Activated naive CD4-positive, alpha-beta T cell treated with anti-CD3 and anti-CD28 coated beads, Interleukin-2, amount 50 U/mL, for 72 hours (primary cell): Measurements from ENCODE around the gene SLIT3. TPM values are rescaled to one million over a fixed set of nuclear protein-coding genes. Genes with fewer than 3 reads are reported as not detected.

Experiments
- ATAC-seq, 2 donors: fragments of 150-1000 bp; cut with Tn5 transposase; 2 replicates each; pipeline ENCODE4 v1.10.0; 2021; ENCODE audit warnings: mild to moderate bottlenecking in 2 of 2, moderate library complexity in 2 of 2
- DNase-seq, 2 donors: peaks; one replicate each; pipeline ENCODE4 v3.0.0; 2021 to 2022; ENCODE audit warnings: low spot score in 2 of 2
- H3K27ac Mint-ChIP-seq, 2 donors: one replicate each; pipeline ENCODE4 v1.8.0; 2022; ENCODE audit warnings: mild to moderate bottlenecking in 2 of 2, mixed read lengths in 2 of 2
- H3K36me3 Mint-ChIP-seq, 2 donors: one replicate each; pipeline ENCODE4 v1.8.0; 2022; ENCODE audit warnings: mixed read lengths in 2 of 2
- H3K9me3 Mint-ChIP-seq, 2 donors: one replicate each; pipeline ENCODE4 v1.8.0; 2022; ENCODE audit warnings: mixed read lengths in 2 of 2
- total RNA-seq, 2 donors: library from RNA; stranded (reverse); gene quantifications; one replicate each; pipeline ENCODE4 v1.2.3, GENCODE V29; 2022

SLIT3 gene
- total RNA-seq, 2 donors from 2014 or later = 1.9 to 2.0 TPM

- Mint-ChIP-seq H3K9me3 (no peaks in the 10 kb centered on the region), H3K36me3 (no peaks in the 10 kb centered on the region), H3K27ac (no peak overlapping the region)
- ATAC-seq (no peak), DNase-seq (no peak)
Observed at GRCh38 chr5:169048181-169049125, 252.5 kb downstream of the SLIT3 start.

GRCh38 chr5:169044962-169045361, 256.0 kb downstream of the SLIT3 start:
- H3K9me3 Mint-ChIP-seq = no peaks in the 10 kb centered on the region
- DNase-seq (no peak), ATAC-seq (no peak)
- H3K27ac Mint-ChIP-seq = no peak overlapping the region
- H3K36me3 Mint-ChIP-seq = no peaks in the 10 kb centered on the region

- Mint-ChIP-seq H3K36me3 (no peaks in the 10 kb centered on the region), H3K27ac (no peak overlapping the region), H3K9me3 (no peaks in the 10 kb centered on the region)
- ATAC-seq = no peak
- no peak for DNase-seq
Observed at GRCh38 chr5:169041180-169041579, 259.8 kb downstream of the SLIT3 start.

GRCh38 chr5:169039592-169039991, 261.3 kb downstream of the SLIT3 start:
- ATAC-seq (no peak), DNase-seq (no peak)
- Mint-ChIP-seq H3K36me3 (no peaks in the 10 kb centered on the region), H3K27ac (no peak overlapping the region), H3K9me3 (no peaks in the 10 kb centered on the region)

- Mint-ChIP-seq H3K9me3 (peaks cover 0 to 3% of the 10 kb centered on the region in 2 donors), H3K27ac (no peak overlapping the region)
- DNase-seq = no peak
Observed at GRCh38 chr5:169037466-169037865, 263.5 kb downstream of the SLIT3 start.

DNA sequence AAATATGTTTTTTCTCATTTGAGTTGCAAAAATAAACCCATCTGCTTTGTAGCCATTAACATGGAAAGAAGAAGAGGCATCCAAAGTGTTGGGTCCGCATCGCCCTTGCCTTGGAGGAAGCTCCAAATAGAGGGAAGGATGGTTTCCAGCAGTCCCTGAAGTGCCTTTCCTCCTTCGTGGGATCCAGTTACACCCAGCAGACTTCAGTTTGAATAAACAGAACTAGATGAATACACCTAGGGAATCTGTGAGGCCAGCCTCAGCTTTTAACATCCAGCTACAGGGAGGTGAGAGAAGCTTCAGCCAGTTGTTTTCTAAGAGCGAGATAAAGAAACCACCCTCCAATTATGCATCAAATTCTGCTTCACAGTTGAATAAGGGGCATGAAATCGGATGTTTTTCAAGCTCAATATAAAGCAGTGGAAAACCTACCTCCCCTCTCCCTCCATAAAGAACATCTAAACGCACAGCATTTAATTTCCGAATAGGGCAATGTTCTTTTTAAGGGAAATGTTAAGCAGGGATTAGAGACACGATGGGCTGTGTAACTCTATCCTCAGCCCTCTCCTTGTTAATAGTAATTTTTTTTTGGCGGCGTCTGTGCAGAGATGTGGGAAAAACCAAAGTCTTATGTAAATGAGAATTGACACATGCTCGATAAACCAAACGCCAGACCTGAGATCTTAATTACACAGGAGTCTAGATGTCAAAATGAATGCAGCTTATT, 264.7 kb downstream of the SLIT3 start:
- ATAC-seq (no peak), DNase-seq (no peak)

More at GRCh38 chr5:169037466-169037865, 263.5 kb downstream of the SLIT3 start:
- no peaks in the 10 kb centered on the region for H3K36me3 Mint-ChIP-seq
- no peak for ATAC-seq

GRCh38 chr5:169029661-169030274, 271.2 kb downstream of the SLIT3 start:
- DNase-seq = no peak
- peaks cover 0 to 3% of the 10 kb centered on the region in 2 donors for H3K9me3 Mint-ChIP-seq
- no peak for ATAC-seq
- H3K36me3 Mint-ChIP-seq = no peaks in the 10 kb centered on the region
- H3K27ac Mint-ChIP-seq = no peak overlapping the region

More for the DNA sequence above, 264.7 kb downstream of the SLIT3 start:
- no peak overlapping the region for H3K27ac Mint-ChIP-seq
- peaks cover 0 to 3% of the 10 kb centered on the region in 2 donors for H3K9me3 Mint-ChIP-seq
- H3K36me3 Mint-ChIP-seq = no peaks in the 10 kb centered on the region

DNA sequence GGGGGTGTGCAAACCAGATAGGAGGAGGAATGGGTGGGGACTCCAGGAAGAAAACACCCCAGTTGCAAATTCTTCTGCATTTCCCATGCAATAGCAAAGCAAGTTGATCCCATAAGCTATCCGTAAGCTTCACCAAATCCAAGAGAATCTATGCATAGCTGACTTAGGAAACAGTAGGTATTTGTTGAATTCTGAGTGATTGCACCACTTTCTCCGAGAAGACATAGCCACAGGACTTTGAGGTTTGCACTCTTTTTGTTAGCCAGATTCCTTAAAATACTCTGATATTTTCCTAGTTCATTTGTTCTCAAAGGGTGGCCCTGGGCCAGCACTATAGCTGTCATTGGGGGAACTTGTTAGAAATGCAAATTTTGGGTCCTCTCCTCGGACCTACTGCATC, 271.9 kb downstream of the SLIT3 start:
- H3K36me3 Mint-ChIP-seq = no peaks in the 10 kb centered on the region
- no peak overlapping the region for H3K27ac Mint-ChIP-seq
- ATAC-seq = no peak
- DNase-seq = no peak
- peaks cover 0 to 3% of the 10 kb centered on the region in 2 donors for H3K9me3 Mint-ChIP-seq

DNA sequence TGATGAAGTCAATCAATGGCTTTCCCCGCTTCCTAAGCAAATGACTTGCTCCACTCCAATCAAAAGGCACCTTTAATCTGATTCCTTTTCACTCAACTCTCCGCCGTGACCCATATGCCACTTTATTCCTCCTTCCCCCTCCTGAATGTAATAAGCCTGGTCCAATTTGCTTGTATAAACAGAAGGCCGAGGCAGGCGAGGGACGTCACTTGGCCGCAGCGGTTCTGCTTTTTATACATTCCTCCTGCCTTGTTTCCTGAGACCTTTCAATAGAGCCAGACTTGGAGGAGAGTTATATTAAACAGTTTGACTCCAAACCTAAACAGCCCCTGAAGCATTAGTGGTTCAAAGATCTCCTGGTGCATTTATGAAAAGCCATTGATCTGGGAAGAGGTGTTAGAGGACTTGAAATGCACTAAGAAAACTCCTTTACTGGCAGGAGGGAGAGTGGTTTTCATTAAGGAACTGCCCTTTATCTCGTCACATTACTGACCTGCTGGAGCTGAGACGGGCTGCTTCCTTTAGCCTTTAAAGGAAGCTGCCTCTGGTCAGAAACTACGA, 273.4 kb downstream of the SLIT3 start:
- H3K36me3 Mint-ChIP-seq = no peaks in the 10 kb centered on the region
- ATAC-seq = no peak

DNA sequence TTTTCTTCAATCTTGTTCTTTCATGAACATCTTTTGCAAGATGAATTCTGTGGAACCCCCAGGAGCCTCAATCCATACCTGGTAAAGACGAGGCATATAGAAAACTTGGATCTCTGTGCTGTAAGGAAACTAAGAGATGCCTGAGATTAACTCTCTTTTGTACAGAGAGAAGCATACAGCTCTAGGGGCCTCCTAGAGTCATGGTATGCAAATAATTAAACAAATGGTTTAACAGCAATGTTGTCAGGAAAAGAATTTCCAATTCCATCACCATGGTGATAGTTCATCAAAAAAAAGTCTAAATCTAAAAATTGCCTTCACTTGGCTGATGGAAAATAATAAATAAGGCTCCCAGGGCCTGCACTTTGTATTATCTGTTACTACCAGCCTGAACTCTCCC, 275.4 kb downstream of the SLIT3 start:
- ATAC-seq = no peak
- DNase-seq = no peak
- no peaks in the 10 kb centered on the region for H3K9me3 Mint-ChIP-seq
- no peaks in the 10 kb centered on the region for H3K36me3 Mint-ChIP-seq
- H3K27ac Mint-ChIP-seq = no peak overlapping the region

More for the DNA sequence above, 273.4 kb downstream of the SLIT3 start:
- no peaks in the 10 kb centered on the region for H3K9me3 Mint-ChIP-seq
- DNase-seq = no peak
- H3K27ac Mint-ChIP-seq = no peak overlapping the region

DNA sequence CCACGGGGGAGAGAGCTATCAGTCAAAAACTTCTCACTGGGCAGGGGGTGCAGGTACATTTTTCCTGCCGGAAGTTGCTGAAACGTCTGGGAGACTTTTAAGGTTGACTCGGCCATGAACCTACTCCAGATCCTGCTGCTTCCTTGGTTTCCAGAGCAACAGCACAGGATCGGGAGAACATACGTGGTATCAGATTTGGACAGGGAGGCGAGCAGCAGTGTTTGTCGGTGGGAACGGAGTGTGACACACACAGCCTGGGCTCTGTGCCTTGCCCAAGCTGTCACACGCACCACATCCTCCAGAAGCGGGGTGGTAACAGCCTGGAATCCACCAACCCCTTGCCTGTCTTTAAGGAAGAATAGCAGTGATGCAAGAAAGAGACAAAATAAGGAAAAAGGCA, 276.5 kb downstream of the SLIT3 start:
- ATAC-seq = no peak
- Mint-ChIP-seq H3K36me3 (no peaks in the 10 kb centered on the region), H3K9me3 (no peaks in the 10 kb centered on the region), H3K27ac (peak overlapping the region in 1 of 2 donors; percentile 39)
- no peak for DNase-seq

DNA sequence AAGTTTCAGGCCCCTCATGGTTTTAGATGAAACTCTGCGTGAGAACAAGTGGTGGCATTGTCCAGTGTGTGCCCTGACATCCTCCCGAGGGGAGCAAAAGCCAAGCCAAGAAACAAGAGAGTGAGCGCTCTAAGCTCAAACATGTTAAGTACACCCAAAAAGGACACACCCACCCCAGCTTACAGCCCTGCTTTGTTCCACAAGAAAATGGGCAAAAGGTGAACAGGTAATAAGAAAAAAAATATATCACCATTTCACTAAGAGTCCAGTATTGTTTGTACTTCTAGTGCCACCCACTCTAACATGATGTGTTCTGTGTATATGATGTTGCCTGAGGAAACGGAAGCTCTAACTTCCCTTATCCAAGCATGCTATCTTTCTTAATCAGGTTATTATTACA, 278.2 kb downstream of the SLIT3 start:
- Mint-ChIP-seq H3K27ac (no peak overlapping the region), H3K36me3 (no peaks in the 10 kb centered on the region), H3K9me3 (no peaks in the 10 kb centered on the region)
- no peak for DNase-seq
- no peak for ATAC-seq

- Mint-ChIP-seq H3K36me3 (no peaks in the 10 kb centered on the region), H3K9me3 (no peaks in the 10 kb centered on the region), H3K27ac (no peak overlapping the region)
- no peak for ATAC-seq
- DNase-seq = no peak
Observed at GRCh38 chr5:169020102-169020501, 280.8 kb downstream of the SLIT3 start.

- H3K36me3 Mint-ChIP-seq = no peaks in the 10 kb centered on the region
- no peaks in the 10 kb centered on the region for H3K9me3 Mint-ChIP-seq
- ATAC-seq = no peak
- no peak for DNase-seq
- no peak overlapping the region for H3K27ac Mint-ChIP-seq
Observed at GRCh38 chr5:169018925-169019324, 282.0 kb downstream of the SLIT3 start.

DNA sequence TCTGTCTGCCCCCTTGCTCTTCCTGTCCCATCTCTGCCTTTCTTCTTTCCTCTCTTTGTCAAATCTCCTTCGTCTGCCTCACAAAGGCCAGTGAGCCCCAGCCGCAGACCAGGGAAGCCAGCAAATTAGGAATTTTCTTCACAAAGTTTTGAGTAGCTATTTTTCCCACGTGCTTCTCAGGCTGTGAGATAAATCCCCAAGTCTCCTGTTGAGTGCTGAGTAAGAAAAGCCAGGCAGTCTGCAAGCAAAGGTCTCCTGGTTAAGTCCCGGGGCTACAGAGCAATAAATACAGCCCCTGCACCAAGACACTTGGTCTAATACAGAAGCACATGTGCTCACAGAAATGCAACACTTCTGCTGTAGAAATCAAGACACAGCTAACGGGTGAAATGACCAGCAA, 284.9 kb downstream of the SLIT3 start:
- no peak for DNase-seq
- Mint-ChIP-seq H3K36me3 (no peaks in the 10 kb centered on the region), H3K9me3 (no peaks in the 10 kb centered on the region), H3K27ac (no peak overlapping the region)
- no peak for ATAC-seq

GRCh38 chr5:169013846-169014245, 287.1 kb downstream of the SLIT3 start:
- ATAC-seq (no peak), DNase-seq (no peak)
- Mint-ChIP-seq H3K27ac (no peak overlapping the region), H3K9me3 (no peaks in the 10 kb centered on the region), H3K36me3 (no peaks in the 10 kb centered on the region)

DNA sequence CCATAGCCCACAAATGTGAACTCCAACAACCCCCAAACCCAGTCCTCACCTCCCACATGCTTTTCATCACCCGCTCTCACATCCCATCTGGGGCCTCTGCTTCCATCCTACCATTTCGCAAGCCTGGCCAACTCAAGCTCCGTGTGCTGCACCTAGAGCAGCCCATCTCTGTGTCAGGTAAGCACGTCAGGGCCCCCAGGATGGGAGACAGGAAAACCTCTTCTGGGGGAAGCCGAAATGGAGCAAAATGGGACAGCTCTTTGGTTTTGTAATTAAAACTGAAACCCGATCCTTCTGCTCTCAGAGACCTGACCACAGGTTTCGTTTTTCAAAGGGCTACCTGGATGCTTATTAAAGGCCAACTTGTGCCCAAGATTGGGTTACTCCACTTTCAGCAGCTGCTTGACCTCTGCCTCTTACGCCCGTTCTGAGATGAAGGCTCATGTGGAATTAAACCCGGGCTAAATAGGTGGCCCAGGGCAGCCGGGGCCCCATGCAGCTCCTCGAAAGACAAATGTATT, 287.7 kb downstream of the SLIT3 start:
- H3K9me3 Mint-ChIP-seq = no peaks in the 10 kb centered on the region
- DNase-seq (no peak), ATAC-seq (no peak)
- no peaks in the 10 kb centered on the region for H3K36me3 Mint-ChIP-seq
- H3K27ac Mint-ChIP-seq = no peak overlapping the region
